Nephron progenitor cell (in vitro differentiated cells): ENCODE data around the gene ENG.

Experiments
- DNase-seq: peaks from one replicate; pipeline ENCODE4 v3.0.0; 2021
- H3K27ac Mint-ChIP-seq: 2 replicates; pipeline ENCODE4 v1.8.0; 2021; ENCODE audit warnings: mild to moderate bottlenecking, moderate library complexity, mixed read lengths
- H3K27me3 Mint-ChIP-seq: 2 replicates; pipeline ENCODE4 v1.8.0; 2021; ENCODE audit warnings: mild to moderate bottlenecking, low read depth, mixed read lengths; ENCODE audit not compliant: poor library complexity
- H3K36me3 Mint-ChIP-seq: 2 replicates; pipeline ENCODE4 v1.8.0; 2021; ENCODE audit warnings: low read depth, mixed read lengths
- H3K4me1 Mint-ChIP-seq: 2 replicates; pipeline ENCODE4 v1.8.0; 2021; ENCODE audit warnings: mixed read lengths
- H3K4me3 Mint-ChIP-seq: 2 replicates; pipeline ENCODE4 v1.8.0; 2021; ENCODE audit warnings: mild to moderate bottlenecking, moderate library complexity, mixed read lengths
- H3K9me3 Mint-ChIP-seq: 2 replicates; pipeline ENCODE4 v1.8.0; 2021; ENCODE audit warnings: mild to moderate bottlenecking, moderate library complexity, mixed read lengths
- TF ChIP-seq, protein P1 (sequence below): fragments of 200-600 bp; sonication (generic); IDR thresholded peaks from 2 replicates; pipeline ENCODE4 v1.5.0; 2021; ENCODE audit warnings: antibody characterized with exemption

ENG gene

DNA sequence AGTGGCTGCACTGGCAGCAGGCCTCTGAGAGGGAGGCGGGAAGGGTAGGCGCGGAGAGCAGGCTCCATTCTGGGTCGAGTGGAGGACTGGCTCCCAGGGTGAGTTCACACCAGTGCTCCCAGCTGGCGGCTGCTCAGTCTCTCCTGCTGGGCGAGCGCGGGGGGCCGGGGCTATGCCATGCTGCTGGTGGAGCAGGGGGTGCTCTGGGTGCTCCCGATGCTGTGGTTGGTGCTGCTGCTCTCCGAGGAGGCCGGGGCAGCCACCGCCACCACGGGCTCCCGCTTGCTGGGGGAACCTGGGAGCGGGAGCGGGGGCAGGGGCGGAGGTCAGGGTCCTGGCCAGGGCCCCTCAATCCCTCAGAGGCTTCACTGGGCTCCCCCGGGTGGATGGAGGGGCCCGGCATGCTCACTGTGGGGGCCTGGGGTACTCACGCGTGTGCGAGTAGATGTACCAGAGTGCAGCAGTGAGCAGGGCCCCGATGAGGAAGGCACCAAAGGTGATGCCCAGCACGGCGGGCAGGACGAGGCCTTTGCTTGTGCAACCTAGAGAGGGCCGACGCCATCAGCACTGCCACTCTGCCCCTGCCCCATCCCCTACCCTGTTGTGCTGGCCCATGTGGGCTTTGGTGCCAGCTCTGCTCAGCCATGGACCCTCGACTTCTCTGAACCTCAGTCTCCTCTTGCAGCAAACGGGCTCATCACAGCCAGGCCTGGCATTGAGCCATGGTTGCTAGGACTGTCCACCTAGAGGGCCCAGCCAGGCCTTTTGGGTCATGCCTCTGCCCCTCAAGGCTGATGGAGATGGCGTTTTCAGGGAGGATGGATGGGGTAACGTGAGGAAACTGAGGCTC is 38.7 kb downstream of the ENG start:
- Mint-ChIP-seq H3K4me3 (no peak overlapping the region), H3K27ac (peak overlapping the region; percentile 75), H3K4me1 (peaks cover 19% of the 10 kb centered on the region)

DNA sequence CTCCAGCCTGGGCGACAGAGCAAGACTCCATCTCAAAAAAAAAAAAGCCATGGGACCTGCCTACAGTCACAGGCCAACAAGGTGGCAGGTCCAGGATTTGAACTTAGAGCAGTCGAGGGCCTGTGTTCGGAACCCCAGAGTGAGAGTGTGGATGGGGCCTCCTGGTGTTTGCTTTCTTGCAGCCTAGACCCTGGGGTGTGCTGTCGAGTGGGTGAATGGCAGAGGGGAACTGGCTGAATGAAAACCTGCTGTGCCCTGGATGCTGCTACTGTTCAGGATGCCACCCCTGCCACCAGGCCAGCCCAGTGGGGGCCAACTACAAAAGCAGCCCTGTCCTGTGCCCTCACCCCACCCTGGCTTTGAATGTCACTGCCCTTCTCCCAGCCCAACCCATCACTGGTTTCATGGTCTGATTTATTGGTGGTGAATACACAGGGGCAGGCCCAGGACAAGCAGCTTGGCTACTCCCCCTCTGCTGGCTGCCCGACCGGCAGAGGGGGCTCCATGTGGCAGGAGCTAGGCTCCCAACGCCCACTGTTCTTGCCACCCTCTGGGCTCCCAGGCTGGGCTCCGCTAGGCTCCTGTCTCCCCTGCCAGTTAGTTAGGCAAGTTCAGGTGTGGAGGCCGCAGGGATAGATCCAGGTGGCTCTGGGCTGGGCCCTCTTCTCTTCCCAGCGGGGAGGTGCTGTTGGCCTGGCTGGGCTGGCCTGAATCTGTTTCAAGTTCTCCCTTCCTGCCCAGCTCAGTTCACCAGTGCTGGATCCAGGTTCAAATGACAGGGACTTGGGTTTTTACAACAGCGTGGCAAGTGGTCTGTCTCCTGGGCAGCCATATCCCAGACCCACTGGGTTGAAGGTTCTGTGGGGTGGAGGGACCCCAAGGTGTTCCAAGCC is 39.6 kb downstream of the ENG start:
- H3K27ac Mint-ChIP-seq = peak overlapping the region; percentile 75
- H3K4me1 Mint-ChIP-seq = peaks cover 19% of the 10 kb centered on the region
- TF ChIP-seq, protein P1, sequence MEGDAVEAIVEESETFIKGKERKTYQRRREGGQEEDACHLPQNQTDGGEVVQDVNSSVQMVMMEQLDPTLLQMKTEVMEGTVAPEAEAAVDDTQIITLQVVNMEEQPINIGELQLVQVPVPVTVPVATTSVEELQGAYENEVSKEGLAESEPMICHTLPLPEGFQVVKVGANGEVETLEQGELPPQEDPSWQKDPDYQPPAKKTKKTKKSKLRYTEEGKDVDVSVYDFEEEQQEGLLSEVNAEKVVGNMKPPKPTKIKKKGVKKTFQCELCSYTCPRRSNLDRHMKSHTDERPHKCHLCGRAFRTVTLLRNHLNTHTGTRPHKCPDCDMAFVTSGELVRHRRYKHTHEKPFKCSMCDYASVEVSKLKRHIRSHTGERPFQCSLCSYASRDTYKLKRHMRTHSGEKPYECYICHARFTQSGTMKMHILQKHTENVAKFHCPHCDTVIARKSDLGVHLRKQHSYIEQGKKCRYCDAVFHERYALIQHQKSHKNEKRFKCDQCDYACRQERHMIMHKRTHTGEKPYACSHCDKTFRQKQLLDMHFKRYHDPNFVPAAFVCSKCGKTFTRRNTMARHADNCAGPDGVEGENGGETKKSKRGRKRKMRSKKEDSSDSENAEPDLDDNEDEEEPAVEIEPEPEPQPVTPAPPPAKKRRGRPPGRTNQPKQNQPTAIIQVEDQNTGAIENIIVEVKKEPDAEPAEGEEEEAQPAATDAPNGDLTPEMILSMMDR = no peak

More for the DNA sequence above, 38.7 kb downstream of the ENG start:
- DNase-seq = no peak
- Mint-ChIP-seq H3K27me3 (peaks cover 3% of the 10 kb centered on the region), H3K36me3 (peaks cover 4% of the 10 kb centered on the region), H3K9me3 (no peaks in the 10 kb centered on the region)
- TF ChIP-seq, protein P1 = no peak

GRCh38 chr9:127813686-127814226 is 40.7 kb downstream of the ENG start:
- H3K9me3 Mint-ChIP-seq = no peaks in the 10 kb centered on the region
- no peak overlapping the region for H3K27ac Mint-ChIP-seq
- H3K36me3 Mint-ChIP-seq = peaks cover 4% of the 10 kb centered on the region
- H3K4me3 Mint-ChIP-seq = no peak overlapping the region
- H3K27me3 Mint-ChIP-seq = no peaks in the 10 kb centered on the region
- DNase-seq = no peak
- peaks cover 19% of the 10 kb centered on the region for H3K4me1 Mint-ChIP-seq
- TF ChIP-seq, protein P1 = no peak

More for the DNA sequence above, 39.6 kb downstream of the ENG start:
- H3K4me3 Mint-ChIP-seq = no peak overlapping the region
- H3K27me3 Mint-ChIP-seq = no peaks in the 10 kb centered on the region
- peaks cover 4% of the 10 kb centered on the region for H3K36me3 Mint-ChIP-seq
- no peak for DNase-seq
- no peaks in the 10 kb centered on the region for H3K9me3 Mint-ChIP-seq

GRCh38 chr9:127812936-127813675 is 41.4 kb downstream of the ENG start:
- Mint-ChIP-seq H3K36me3 (peaks cover 4% of the 10 kb centered on the region), H3K27me3 (no peaks in the 10 kb centered on the region), H3K27ac (no peak overlapping the region), H3K4me3 (no peak overlapping the region), H3K9me3 (no peaks in the 10 kb centered on the region), H3K4me1 (peaks cover 13% of the 10 kb centered on the region)
- no peak for DNase-seq
- TF ChIP-seq, protein P1 = no peak

DNA sequence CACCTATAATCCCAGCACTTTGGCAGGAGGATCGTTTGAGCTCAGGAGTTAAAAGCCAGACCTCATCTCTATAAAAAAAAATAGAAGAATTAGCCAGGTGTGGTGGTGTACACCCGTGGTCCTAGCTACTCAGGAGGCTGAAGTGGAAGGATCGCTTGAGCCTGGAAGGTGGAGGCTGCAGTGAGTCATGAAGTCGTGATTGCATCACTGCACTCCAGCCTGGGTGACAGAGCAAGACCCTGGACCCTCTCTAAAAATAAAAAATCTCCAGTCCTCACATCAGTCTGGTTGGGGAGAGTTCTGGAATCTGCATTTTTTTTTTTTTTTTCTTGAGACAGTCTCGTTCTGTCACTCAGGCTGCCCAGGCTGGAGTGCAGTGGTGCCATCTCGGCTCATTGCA is 42.4 kb downstream of the ENG start:
- Mint-ChIP-seq H3K36me3 (peaks cover 15% of the 10 kb centered on the region), H3K4me3 (no peak overlapping the region), H3K9me3 (no peaks in the 10 kb centered on the region), H3K27me3 (peaks cover 2% of the 10 kb centered on the region), H3K27ac (no peak overlapping the region), H3K4me1 (peaks cover 2% of the 10 kb centered on the region)
- TF ChIP-seq, protein P1 = no peak
- DNase-seq = no peak
